NCI-H226 (cell line): ENCODE measurements around the gene SMLR1.
"Not testable (repeated sequence)": the region's sequence is repeated elsewhere in the genome, so short reads cannot be mapped to it uniquely, and the experiment has no call there.

Experiments used
- DNase-seq: peaks from one replicate; pipeline ENCODE4 v3.0.0-alpha.2; 2015

Gene SMLR1

GRCh38 chr6:130827247-130828149 lies at the start of gene SMLR1:
SMLR1 (plus strand) TSS chr6:130827406; CDS start chr6:130827414, 8 bp downstream.
- no peak for DNase-seq

- no peak for DNase-seq
Observed at GRCh38 chr6:130778946-130779657, 48.1 kb upstream of the SMLR1 start.

- DNase-seq: no peak
Observed at GRCh38 chr6:130779658-130780033, 47.6 kb upstream of the SMLR1 start.

- no peak for DNase-seq
Observed at GRCh38 chr6:130780122-130780521, 47.1 kb upstream of the SMLR1 start.

- DNase-seq: no peak
Observed at GRCh38 chr6:130781557-130781956, 45.6 kb upstream of the SMLR1 start.

- DNase-seq: no peak
Observed at GRCh38 chr6:130783416-130784107, 43.6 kb upstream of the SMLR1 start.

- no peak for DNase-seq
Observed at GRCh38 chr6:130787726-130788500, 39.3 kb upstream of the SMLR1 start.

- no peak for DNase-seq
Observed at GRCh38 chr6:130788954-130789353, 38.3 kb upstream of the SMLR1 start.

- no peak for DNase-seq
Observed at GRCh38 chr6:130794010-130794697, 33.1 kb upstream of the SMLR1 start.

- no peak for DNase-seq
Observed at GRCh38 chr6:130794738-130795137, 32.5 kb upstream of the SMLR1 start.

- DNase-seq: peak; percentile 45
Observed at GRCh38 chr6:130796313-130796905, 30.8 kb upstream of the SMLR1 start.

- DNase-seq: no peak
Observed at GRCh38 chr6:130797061-130797460, 30.1 kb upstream of the SMLR1 start.

GRCh38 chr6:130801368-130801767 lies 25.8 kb upstream of the SMLR1 start:
- DNase-seq: not testable (repeated sequence)

- DNase-seq: no peak
Observed at GRCh38 chr6:130810307-130811030, 16.7 kb upstream of the SMLR1 start.

- DNase-seq: no peak
Observed at GRCh38 chr6:130811932-130812331, 15.3 kb upstream of the SMLR1 start.

GRCh38 chr6:130814506-130814905 lies 12.7 kb upstream of the SMLR1 start:
- DNase-seq: no peak

GRCh38 chr6:130815200-130816071 lies 11.8 kb upstream of the SMLR1 start:
- no peak for DNase-seq

GRCh38 chr6:130822736-130823135 lies 4.5 kb upstream of the SMLR1 start:
- no peak for DNase-seq

- no peak for DNase-seq
Observed at GRCh38 chr6:130824978-130825694, 2.1 kb upstream of the SMLR1 start.
